Ishikawa (cell line): ENCODE results near the gene RPL22L1.

Source experiments
- CEBPB ChIP-seq: IDR thresholded peaks from 2 replicates; pipeline ENCODE4 v1.6.1; 2012
- EP300 ChIP-seq: IDR thresholded peaks from 2 replicates; pipeline ENCODE4 v1.6.1; 2012; ENCODE audit warnings: borderline replicate concordance
- FOXM1 ChIP-seq: IDR thresholded peaks from 2 replicates; pipeline ENCODE4 v1.6.1; 2012; ENCODE audit warnings: low read depth, borderline replicate concordance
- TAF1 ChIP-seq: IDR thresholded peaks from 2 replicates; pipeline ENCODE4 v1.6.1; 2012; ENCODE audit warnings: low read depth, mild to moderate bottlenecking
- TCF12 ChIP-seq: IDR thresholded peaks from 2 replicates; pipeline ENCODE4 v1.6.1; 2012; ENCODE audit warnings: low read depth
- TEAD4 ChIP-seq: IDR thresholded peaks from 2 replicates; pipeline ENCODE4 v1.6.1; 2012
- YY1 ChIP-seq: IDR thresholded peaks from 2 replicates; pipeline ENCODE4 v1.6.1; 2012; ENCODE audit warnings: low read depth
- ZBTB7A ChIP-seq: IDR thresholded peaks from 2 replicates; pipeline ENCODE4 v1.6.1; 2012; ENCODE audit warnings: low read depth
- TF ChIP-seq, protein P1 (sequence below): IDR thresholded peaks from 2 replicates; pipeline ENCODE4 v1.6.1; 2012
- TF ChIP-seq, protein P2 (sequence below): IDR thresholded peaks from 2 replicates; pipeline ENCODE4 v1.6.1; 2012

DNA sequence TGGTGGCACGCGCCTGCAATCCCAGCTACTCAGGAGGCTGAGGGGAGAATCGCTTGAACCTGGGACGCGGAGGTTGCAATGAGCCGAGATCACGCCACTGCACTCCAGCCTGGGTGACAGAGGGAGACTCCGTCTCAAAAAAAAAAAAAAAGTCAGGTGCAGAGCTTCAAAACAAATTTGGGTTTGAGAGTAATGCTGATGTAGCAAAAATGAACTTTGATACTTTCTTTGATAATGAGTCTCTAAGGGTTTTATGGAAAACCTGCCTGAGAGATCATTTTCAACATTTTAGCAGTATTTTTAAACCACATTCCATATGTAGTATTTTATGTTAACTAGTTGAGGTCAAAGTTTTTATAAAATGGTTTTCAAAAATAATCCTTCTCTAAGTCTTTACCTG lies 23.9 kb upstream of the RPL22L1 start:
- TF ChIP-seq TAF1 (no peak), FOXM1 (no peak), TCF12 (no peak), EP300 (no peak), TEAD4 (no peak), CEBPB (no peak), ZBTB7A (no peak), YY1 (no peak)
- TF ChIP-seq, protein P1, sequence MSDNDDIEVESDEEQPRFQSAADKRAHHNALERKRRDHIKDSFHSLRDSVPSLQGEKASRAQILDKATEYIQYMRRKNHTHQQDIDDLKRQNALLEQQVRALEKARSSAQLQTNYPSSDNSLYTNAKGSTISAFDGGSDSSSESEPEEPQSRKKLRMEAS = no peak
- TF ChIP-seq, protein P2, sequence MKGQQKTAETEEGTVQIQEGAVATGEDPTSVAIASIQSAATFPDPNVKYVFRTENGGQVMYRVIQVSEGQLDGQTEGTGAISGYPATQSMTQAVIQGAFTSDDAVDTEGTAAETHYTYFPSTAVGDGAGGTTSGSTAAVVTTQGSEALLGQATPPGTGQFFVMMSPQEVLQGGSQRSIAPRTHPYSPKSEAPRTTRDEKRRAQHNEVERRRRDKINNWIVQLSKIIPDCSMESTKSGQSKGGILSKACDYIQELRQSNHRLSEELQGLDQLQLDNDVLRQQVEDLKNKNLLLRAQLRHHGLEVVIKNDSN = no peak
